H1 (cell line): ENCODE results near the gene ZBTB42.

Experiments used
- CTCF ChIP-seq, 3 experiments: IDR thresholded peaks; 1 replicate in 2 of 3; 2 replicates in 1 of 3; pipeline versions ENCODE4 v1.5.1 to v1.6.1; 2011; ENCODE audit warnings: low read length in 3 of 3, mild to moderate bottlenecking in 3 of 3, inconsistent platforms in 2 of 3, low read depth in 1 of 3, moderate library complexity in 1 of 3; ENCODE audit not compliant: insufficient read depth in 1 of 3; ENCODE audit errors: control extremely low read depth in 1 of 3
- KDM4A ChIP-seq: IDR thresholded peaks from one replicate; pipeline ENCODE4 v1.7.1; 2012; ENCODE audit warnings: low read depth, mild to moderate bottlenecking, moderate library complexity, low read length, inconsistent platforms; ENCODE audit not compliant: severe bottlenecking
- POLR2A ChIP-seq, 2 experiments: IDR thresholded peaks; 1 replicate in 1 of 2; 2 replicates in 1 of 2; pipeline ENCODE4 v1.6.1; 2011; ENCODE audit warnings: low read depth in 2 of 2, low read length in 2 of 2, mild to moderate bottlenecking in 2 of 2; ENCODE audit errors: control extremely low read depth in 1 of 2
- POLR2AphosphoS5 ChIP-seq: IDR thresholded peaks from 2 replicates; pipeline ENCODE4 v1.6.1; 2011; ENCODE audit warnings: low read depth, low read length
- RAD21 ChIP-seq, 2 experiments: IDR thresholded peaks in 1 of 2; conservative IDR thresholded peaks in 1 of 2; 2 replicates each; pipeline ENCODE4 v1.6.1; 2011; ENCODE audit warnings: low read depth in 2 of 2, low read length in 2 of 2, improper control_type of control experiment in 1 of 2, inconsistent platforms in 1 of 2, mild to moderate bottlenecking in 1 of 2, moderate library complexity in 1 of 2
- SIN3A ChIP-seq, 2 experiments: IDR thresholded peaks in 1 of 2; conservative IDR thresholded peaks in 1 of 2; 2 replicates each; pipeline ENCODE4 v1.6.1; 2011 to 2012; ENCODE audit warnings: low read length in 2 of 2, improper control_type of control experiment in 1 of 2, low read depth in 1 of 2, mild to moderate bottlenecking in 1 of 2
- TCF12 ChIP-seq: IDR thresholded peaks from 2 replicates; pipeline ENCODE4 v1.6.1; 2011; ENCODE audit warnings: low read depth, mild to moderate bottlenecking, low read length
- TEAD4 ChIP-seq: IDR thresholded peaks from 2 replicates; pipeline ENCODE4 v1.6.1; 2012; ENCODE audit warnings: low read depth, low read length, inconsistent platforms, mixed read lengths
- YY1 ChIP-seq: IDR thresholded peaks from 2 replicates; pipeline ENCODE4 v1.6.1; 2011; ENCODE audit warnings: low read depth, mild to moderate bottlenecking, low read length

GRCh38 chr14:104843006-104843405, 42.1 kb downstream of the ZBTB42 start:
- TF ChIP-seq YY1 (no peak), SIN3A (conservative IDR thresholded peaks at IDR 0.05 in 1 of 2, IDR thresholded peaks at IDR 0.05 in 1 of 2; ENCODE audit: low read depth in 1 of 2, low read length in 2 of 2) (no peak), CTCF (IDR thresholded peaks at IDR 0.05; ENCODE audit: control extremely low read depth in 1 of 3, insufficient read depth in 1 of 3, low read depth in 1 of 3, low read length in 3 of 3) (no peak), POLR2A (IDR thresholded peaks at IDR 0.05; ENCODE audit: control extremely low read depth in 1 of 2, low read depth in 2 of 2, low read length in 2 of 2) (no peak), TCF12 (no peak), RAD21 (IDR thresholded peaks at IDR 0.05 in 1 of 2, conservative IDR thresholded peaks at IDR 0.05 in 1 of 2; ENCODE audit: low read depth in 2 of 2, low read length in 2 of 2) (no peak), POLR2AphosphoS5 (no peak), TEAD4 (no peak), KDM4A (no peak)
